Subcutaneous adipose tissue (tissue), 4 donors: ENCODE measurements around the gene POLR3E. TPM values are rescaled to one million over a fixed set of nuclear protein-coding genes. Genes with fewer than 3 reads are reported as not detected.

Experiments
- total RNA-seq, 4 donors: library from RNA; depleted of rRNA; stranded (reverse); fragments of >200 nt; gene quantifications; one replicate each; pipeline ENCODE4 v1.1.0, GENCODE V29; 2016
- TF ChIP-seq, protein P1 (sequence below): fragments of 450-650 bp; IDR thresholded peaks from one replicate; pipeline ENCODE4 v1.5.1; 2016; ENCODE audit warnings: low read depth, mild to moderate bottlenecking, control low read depth, antibody characterized with exemption, moderate library complexity

The POLR3E gene
- total RNA-seq, 4 donors from 2014 or later: 29.2 to 48.4 (median 40.5) TPM

DNA sequence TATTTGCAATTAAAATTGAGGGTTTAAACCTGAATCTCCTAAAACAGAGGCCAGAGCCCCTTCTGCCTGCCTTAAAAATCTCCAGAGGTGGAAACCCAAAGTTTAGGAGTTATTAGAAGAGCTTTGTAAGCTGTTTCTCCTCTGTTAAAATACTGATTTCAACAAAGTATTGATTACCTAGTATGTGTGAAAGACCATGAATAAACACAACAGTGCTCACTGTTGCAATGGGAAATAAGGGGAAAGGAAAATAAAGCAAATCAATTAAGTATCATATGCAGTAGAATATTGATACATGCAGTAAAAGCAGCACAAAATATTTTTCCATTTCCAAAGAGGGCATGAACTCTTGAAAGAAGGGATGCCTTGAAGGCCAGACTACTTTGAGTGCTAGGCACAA is 62.5 kb downstream of the POLR3E start:
- TF ChIP-seq, protein P1, sequence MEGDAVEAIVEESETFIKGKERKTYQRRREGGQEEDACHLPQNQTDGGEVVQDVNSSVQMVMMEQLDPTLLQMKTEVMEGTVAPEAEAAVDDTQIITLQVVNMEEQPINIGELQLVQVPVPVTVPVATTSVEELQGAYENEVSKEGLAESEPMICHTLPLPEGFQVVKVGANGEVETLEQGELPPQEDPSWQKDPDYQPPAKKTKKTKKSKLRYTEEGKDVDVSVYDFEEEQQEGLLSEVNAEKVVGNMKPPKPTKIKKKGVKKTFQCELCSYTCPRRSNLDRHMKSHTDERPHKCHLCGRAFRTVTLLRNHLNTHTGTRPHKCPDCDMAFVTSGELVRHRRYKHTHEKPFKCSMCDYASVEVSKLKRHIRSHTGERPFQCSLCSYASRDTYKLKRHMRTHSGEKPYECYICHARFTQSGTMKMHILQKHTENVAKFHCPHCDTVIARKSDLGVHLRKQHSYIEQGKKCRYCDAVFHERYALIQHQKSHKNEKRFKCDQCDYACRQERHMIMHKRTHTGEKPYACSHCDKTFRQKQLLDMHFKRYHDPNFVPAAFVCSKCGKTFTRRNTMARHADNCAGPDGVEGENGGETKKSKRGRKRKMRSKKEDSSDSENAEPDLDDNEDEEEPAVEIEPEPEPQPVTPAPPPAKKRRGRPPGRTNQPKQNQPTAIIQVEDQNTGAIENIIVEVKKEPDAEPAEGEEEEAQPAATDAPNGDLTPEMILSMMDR: no peak

DNA sequence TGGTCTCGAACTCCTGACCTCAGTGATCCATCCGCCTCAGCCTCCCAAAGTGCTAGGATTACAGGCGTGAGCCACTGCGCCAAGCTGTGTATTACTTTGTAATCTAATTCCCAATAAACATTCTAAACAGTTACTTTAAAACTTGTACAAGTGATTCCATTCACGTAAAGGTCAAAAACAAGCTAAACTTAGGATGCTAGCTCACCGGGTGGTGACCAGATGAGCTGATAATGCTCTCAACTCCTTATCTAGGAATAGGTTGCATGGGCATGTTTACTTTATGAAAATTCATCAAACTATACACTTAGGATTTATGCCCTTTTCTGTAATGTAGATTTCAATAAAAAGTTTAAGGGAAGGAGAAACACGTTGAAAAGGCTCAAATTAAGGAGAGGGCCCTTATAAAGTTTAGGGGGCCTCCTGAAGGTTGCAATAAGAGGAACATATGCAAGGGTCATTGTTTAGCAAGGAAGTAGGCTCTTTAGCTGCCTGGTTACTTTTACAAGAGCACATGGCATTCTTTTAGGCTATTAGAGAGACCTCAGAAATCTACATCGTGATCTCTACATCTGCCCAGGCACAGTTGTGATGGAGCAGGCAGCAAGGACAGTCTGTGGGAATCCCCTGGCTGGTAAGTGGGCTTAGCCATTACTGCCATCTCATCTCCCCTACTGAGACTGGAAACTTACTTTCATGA is 63.9 kb downstream of the POLR3E start:
- TF ChIP-seq, protein P1: no peak

DNA sequence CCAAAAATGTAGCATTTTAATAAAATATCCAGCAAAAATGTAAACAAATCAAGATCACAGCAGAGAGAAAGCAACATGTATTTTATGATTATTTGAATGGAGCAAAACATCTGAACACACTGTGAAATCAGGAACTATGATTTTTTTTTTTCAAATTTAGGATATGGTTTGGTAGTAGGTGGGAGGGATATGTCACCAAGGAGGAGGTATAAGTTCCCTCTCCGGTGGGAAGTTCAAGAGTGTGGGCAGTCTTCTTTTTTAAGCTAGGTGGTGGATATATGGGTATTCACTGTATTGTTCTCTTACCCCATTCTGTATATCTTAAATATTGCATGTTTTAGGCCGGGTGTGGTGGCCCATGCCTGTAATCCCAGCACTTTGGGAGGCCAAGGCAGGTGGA is 67.0 kb downstream of the POLR3E start:
- TF ChIP-seq, protein P1: no peak

DNA sequence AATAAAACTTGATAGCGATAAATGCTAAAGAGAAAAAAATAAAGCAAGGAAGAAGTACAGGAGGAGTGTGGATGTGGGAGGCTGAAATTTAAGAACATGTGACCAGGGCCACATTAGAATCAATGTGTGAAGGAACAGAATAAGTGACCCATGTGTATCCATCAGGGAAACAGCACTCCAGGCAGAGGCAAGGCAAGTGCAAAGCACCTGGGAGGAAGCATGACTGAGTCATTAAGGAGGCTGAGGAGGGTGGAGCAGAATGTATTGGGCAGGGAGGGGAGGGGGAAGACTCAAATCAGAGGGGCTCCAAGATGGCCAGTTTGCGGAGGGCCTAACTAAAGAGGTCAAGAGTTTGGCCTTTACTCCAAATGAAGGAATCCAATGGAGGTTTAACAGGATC is 69.2 kb downstream of the POLR3E start:
- TF ChIP-seq, protein P1: no peak

GRCh38 chr16:22366889-22367288 is 69.7 kb downstream of the POLR3E start:
- TF ChIP-seq, protein P1: no peak

DNA sequence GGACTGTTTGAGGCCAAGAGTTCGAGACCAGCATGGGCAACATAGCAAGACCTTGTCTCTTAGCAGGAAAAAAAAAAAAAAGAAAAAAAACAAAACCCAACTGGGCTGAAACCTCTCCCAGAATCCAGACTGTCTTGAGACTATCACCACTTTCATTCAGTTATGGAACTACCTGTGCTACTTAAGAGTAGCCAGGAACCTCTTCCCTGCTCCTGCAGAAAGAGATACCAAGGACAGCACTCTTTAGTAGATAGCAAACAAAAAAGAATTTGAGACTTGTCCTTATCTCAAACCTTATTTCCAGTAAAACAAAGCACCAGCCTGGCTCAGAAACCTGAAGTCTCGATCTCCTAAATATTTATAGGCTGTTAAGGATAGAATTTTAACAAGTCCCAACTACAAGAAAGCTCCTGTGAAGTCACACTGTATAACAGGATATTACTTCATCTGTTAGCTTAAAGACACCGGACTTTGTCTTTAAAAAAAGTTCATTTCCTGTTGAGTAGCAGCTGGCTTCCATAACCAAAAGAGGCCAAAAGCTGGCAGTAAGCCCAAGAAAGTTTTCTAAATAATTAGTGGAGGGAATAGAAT is 72.1 kb downstream of the POLR3E start:
- TF ChIP-seq, protein P1: no peak

DNA sequence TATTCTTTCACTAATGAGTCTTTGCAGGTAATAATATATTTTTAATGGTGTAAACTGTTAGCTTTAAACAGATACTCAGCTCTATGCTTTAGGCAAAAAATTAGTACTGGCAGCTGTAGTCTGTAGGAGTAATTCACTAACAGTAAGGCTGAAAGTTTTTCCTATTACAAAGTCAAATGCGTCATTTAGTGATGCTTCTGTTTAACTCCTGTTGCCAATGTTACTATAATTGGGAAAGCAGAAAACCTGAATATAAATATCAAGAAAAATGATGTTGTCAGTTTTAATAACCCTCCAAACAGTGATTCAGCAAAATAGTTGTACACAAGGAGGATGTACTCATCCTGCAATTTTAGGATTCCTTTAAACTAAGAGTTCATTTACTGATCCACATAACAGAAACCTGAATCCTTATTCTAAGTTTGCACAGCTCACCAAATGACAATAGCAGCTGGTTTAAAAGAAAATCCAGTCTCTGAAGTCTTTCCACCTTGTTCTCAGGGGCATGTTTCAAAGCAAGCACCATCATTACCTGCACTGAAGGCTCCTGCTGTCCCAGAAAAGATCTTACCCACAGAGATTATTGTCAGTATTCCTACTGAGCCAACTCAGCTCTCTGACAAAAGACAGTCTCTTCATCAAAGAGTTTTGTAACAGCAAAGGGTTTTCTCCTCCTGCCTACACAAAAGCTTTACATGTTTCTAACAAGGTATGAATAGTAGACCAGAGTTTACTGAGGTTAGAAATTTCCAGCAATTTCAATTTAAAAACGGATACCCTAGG is 73.0 kb downstream of the POLR3E start:
- TF ChIP-seq, protein P1: no peak
